Mucosa of descending colon (tissue), 3 donors: ENCODE measurements around the gene USP12. TPM values are rescaled to one million over a fixed set of nuclear protein-coding genes. Genes with fewer than 3 reads are reported as not detected.

Experiments
- ATAC-seq: fragments of 200-7000 bp; cut with Tn5 transposase; one replicate; pipeline ENCODE4 v1.9.1; 2020; ENCODE audit warnings: mild to moderate bottlenecking, moderate library complexity
- DNase-seq, 3 donors: peaks; one replicate each; pipeline ENCODE4 v3.0.0-alpha.2; 2020
- H3K36me3 ChIP-seq: fragments of 200-600 bp; one replicate; pipeline ENCODE4 v1.8.0; 2021; ENCODE audit warnings: low read depth, mild to moderate bottlenecking
- H3K4me1 ChIP-seq: fragments of 200-600 bp; one replicate; pipeline ENCODE4 v1.8.0; 2021; ENCODE audit warnings: low read depth, mild to moderate bottlenecking
- H3K4me3 ChIP-seq: fragments of 200-600 bp; one replicate; pipeline ENCODE4 v1.8.0; 2021; ENCODE audit warnings: mild to moderate bottlenecking
- H3K9me3 ChIP-seq: fragments of 200-600 bp; one replicate; pipeline ENCODE4 v1.8.0; 2021; ENCODE audit warnings: mild to moderate bottlenecking
- intact Hi-C, 2 donors: fragments of 100-400 bp; cut with DNase I in 1 of 2; cut with micrococcal nuclease in 1 of 2; formaldehyde crosslinking; loops; one replicate each; pipeline versions ENCODE4 v1.11.0 to v1.11.1; 2022; cut with DNase I, micrococcal nuclease
- total RNA-seq, 3 donors: library from RNA; stranded (reverse); fragmentation: NEBNext Ultra II Directional in 2 of 3; extraction: Animal tissue kit (Norgen Biotek cat#: 25700) in 2 of 3; gene quantifications; one replicate each; pipeline versions ENCODE4 v1.2.1 to v1.2.4, GENCODE V29; 2021 to 2023
- TF ChIP-seq, protein P1 (sequence below): fragments of 200-600 bp; IDR thresholded peaks from one replicate; pipeline ENCODE4 v1.8.0; 2022; ENCODE audit warnings: antibody characterized with exemption, mild to moderate bottlenecking
- donor health status: DM: no; HTN: no; CAD: no; lungs with moderate emphysema.
- donor health status: DM: no; HTN: no; CAD: no.
- donor health status: DM: no; HTN: yes; CAD: no.

The USP12 gene
- total RNA-seq, 3 donors from 2014 or later = 34.3 to 77.1 (median 45.0) TPM

- no peaks in the 10 kb centered on the region for H3K9me3 ChIP-seq
- no peak for ATAC-seq
- no peak overlapping the region for H3K4me3 ChIP-seq
- intact Hi-C loops = no loop called here
- DNase-seq = no peak
- H3K36me3 ChIP-seq = no peaks in the 10 kb centered on the region
- no peaks in the 10 kb centered on the region for H3K4me1 ChIP-seq
- TF ChIP-seq, protein P1, sequence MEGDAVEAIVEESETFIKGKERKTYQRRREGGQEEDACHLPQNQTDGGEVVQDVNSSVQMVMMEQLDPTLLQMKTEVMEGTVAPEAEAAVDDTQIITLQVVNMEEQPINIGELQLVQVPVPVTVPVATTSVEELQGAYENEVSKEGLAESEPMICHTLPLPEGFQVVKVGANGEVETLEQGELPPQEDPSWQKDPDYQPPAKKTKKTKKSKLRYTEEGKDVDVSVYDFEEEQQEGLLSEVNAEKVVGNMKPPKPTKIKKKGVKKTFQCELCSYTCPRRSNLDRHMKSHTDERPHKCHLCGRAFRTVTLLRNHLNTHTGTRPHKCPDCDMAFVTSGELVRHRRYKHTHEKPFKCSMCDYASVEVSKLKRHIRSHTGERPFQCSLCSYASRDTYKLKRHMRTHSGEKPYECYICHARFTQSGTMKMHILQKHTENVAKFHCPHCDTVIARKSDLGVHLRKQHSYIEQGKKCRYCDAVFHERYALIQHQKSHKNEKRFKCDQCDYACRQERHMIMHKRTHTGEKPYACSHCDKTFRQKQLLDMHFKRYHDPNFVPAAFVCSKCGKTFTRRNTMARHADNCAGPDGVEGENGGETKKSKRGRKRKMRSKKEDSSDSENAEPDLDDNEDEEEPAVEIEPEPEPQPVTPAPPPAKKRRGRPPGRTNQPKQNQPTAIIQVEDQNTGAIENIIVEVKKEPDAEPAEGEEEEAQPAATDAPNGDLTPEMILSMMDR = no peak
Measured at GRCh38 chr13:27182054-27182453, 10.4 kb upstream of the USP12 start.

DNA sequence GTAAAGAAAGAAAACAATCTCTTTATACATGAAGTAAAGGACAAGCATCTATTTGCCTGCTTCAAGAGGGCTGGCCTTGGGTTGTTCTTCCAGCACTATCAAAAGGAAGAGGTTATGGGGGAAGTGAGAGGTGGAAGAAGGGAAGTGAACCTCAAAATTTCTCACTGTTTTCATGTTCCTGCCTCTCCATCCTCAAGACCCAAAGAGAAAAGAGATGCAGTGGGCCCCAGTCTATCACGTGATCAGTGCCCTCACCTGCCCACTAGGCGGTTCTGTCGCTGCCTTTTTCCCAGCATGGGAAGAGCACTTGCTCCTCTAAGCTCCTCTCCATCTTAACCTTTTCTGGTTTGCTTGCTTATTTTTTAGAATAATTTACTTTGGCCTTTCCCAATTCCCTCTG lies 6.2 kb upstream of the USP12 start:
- intact Hi-C loops = loop anchor here in 1 of 2 donors (10.0 kb wide), 1 partner anchor 67 kb away; no protein-coding TSS in a partner anchor
- Histone ChIP-seq H3K36me3 (no peaks in the 10 kb centered on the region), H3K4me1 (no peaks in the 10 kb centered on the region), H3K9me3 (no peaks in the 10 kb centered on the region), H3K4me3 (no peak overlapping the region)
- DNase-seq (no peak), ATAC-seq (no peak)
- TF ChIP-seq, protein P1 = no peak

GRCh38 chr13:27176470-27177410 lies 5.1 kb upstream of the USP12 start:
- peaks cover 3% of the 10 kb centered on the region for H3K4me1 ChIP-seq
- H3K9me3 ChIP-seq = no peaks in the 10 kb centered on the region
- H3K4me3 ChIP-seq = no peak overlapping the region
- TF ChIP-seq, protein P1 = no peak
- DNase-seq = no peak
- ATAC-seq = no peak
- no peaks in the 10 kb centered on the region for H3K36me3 ChIP-seq
- intact Hi-C loops = loop anchor here in 1 of 2 donors (10.0 kb wide), 1 partner anchor 68 kb away; no protein-coding TSS in a partner anchor

- Histone ChIP-seq H3K9me3 (no peaks in the 10 kb centered on the region), H3K4me1 (peaks cover 7% of the 10 kb centered on the region), H3K36me3 (no peaks in the 10 kb centered on the region), H3K4me3 (no peak overlapping the region)
- TF ChIP-seq, protein P1 = no peak
- ATAC-seq = no peak
- intact Hi-C loops = loop anchor here in 1 of 2 donors (10.0 kb wide), 1 partner anchor 70 kb away; no protein-coding TSS in a partner anchor
- DNase-seq = no peak
Measured at GRCh38 chr13:27174766-27175455, 3.3 kb upstream of the USP12 start.

- DNase-seq (peak in 1 of 3 donors; percentile 25), ATAC-seq (no peak)
- intact Hi-C loops = loop anchor here in 1 of 2 donors (10.0 kb wide), 1 partner anchor 72 kb away; no protein-coding TSS in a partner anchor
- H3K9me3 ChIP-seq = no peaks in the 10 kb centered on the region
- H3K4me1 ChIP-seq = peaks cover 32% of the 10 kb centered on the region
- H3K4me3 ChIP-seq = peak overlapping the region; percentile 38
- H3K36me3 ChIP-seq = no peaks in the 10 kb centered on the region
- TF ChIP-seq, protein P1 = no peak
Measured at GRCh38 chr13:27172495-27172842, 858 bp upstream of the USP12 start.
